IPS-18c (cell line): ENCODE measurements around the gene SEPTIN8.

Source experiments
- H3K4me3 ChIP-seq: 2 replicates; pipeline ENCODE4 v1.7.0; 2013; ENCODE audit warnings: low read depth, mild to moderate bottlenecking, low read length, moderate library complexity; ENCODE audit not compliant: insufficient read depth
- H3K9me3 ChIP-seq: one replicate; pipeline ENCODE4 v1.6.1; 2013; ENCODE audit warnings: mild to moderate bottlenecking, low read length, moderate library complexity; ENCODE audit not compliant: control insufficient read depth, insufficient read depth

The SEPTIN8 gene

GRCh38 chr5:132791026-132791425, 14.0 kb upstream of the SEPTIN8 start:
- Histone ChIP-seq H3K4me3 (no peak overlapping the region), H3K9me3 (peaks cover 4% of the 10 kb centered on the region)

DNA sequence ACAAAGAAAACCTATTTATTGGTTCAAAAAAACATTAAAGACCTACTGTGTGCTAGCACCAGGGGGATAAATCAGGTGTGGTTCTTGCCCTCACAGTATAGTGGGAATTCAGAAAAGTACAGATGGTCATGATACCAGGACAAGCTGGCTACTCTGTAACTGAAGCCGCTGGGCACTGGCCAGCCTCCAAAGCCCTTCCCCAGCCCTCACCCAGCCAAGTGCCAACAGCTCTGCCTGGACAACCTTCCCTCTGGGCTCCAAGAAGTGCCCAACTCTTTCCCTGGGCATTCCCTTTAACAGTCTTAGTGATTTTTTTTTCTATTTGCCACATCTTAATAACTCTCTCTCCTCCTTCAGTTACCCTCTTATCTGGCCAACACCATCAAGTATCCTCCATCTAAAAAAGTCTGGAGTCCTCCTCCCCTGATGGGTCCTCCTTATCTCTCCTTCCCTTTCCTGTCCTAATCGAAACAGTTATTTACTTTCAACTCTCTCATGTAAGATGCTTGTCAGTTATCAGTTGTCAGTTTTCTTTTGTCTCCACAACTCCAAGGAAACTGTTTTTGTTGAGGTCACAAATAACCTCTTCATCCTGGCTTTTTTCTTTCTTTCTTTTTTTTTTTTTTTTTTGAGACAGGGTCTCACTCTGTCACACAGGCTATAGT, 13.3 kb upstream of the SEPTIN8 start:
- no peak overlapping the region for H3K4me3 ChIP-seq
- peaks cover 4% of the 10 kb centered on the region for H3K9me3 ChIP-seq

GRCh38 chr5:132788990-132789886, 12.2 kb upstream of the SEPTIN8 start:
- Histone ChIP-seq H3K9me3 (peaks cover 4% of the 10 kb centered on the region), H3K4me3 (no peak overlapping the region)

DNA sequence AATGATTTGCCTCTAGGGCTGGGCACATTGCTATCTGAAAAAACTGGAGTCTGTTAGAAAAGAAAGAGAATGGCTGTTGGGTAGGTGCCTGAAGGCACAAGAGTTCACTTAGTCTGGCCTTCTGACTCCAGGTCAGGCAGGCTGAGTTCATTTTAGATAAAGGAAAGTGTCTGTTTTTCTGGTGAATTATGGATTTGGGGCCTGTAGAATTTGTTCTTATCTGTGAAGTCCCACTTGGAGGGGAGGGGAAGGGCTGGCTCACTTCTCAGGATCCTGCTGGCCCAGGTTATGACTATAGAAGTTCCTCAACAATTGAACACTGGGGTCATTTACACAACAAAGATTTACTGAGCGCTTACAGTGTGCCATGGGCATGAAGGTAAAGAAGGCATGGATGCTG, 11.5 kb upstream of the SEPTIN8 start:
- peaks cover 4% of the 10 kb centered on the region for H3K9me3 ChIP-seq

GRCh38 chr5:132787076-132787475, 10.0 kb upstream of the SEPTIN8 start:
- Histone ChIP-seq H3K4me3 (no peak overlapping the region), H3K9me3 (peaks cover 4% of the 10 kb centered on the region)

More for the DNA sequence above, 11.5 kb upstream of the SEPTIN8 start:
- H3K4me3 ChIP-seq: no peak overlapping the region

DNA sequence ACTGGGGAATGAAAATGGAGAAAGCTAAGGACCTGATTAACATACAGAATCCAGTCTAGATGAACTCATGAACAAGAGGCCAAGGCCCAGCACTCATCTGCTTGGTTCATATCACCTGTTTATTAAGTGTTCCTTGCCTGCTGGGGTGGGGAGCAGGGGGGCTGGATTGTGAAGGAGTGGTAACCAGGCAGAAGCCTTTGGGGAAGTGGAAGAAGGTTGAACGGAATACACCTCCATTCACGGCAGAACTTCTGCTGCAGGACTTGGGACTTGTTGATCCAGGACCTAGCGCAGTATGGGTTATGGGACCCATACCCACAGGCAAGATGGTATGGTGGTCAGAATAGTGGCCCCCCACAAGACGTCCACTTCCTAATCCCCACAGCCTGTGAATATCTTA, 8.8 kb upstream of the SEPTIN8 start:
- Histone ChIP-seq H3K4me3 (no peak overlapping the region), H3K9me3 (peaks cover 4% of the 10 kb centered on the region)

- Histone ChIP-seq H3K9me3 (peaks cover 4% of the 10 kb centered on the region), H3K4me3 (no peak overlapping the region)
Measured at GRCh38 chr5:132785365-132785764, 8.3 kb upstream of the SEPTIN8 start.

DNA sequence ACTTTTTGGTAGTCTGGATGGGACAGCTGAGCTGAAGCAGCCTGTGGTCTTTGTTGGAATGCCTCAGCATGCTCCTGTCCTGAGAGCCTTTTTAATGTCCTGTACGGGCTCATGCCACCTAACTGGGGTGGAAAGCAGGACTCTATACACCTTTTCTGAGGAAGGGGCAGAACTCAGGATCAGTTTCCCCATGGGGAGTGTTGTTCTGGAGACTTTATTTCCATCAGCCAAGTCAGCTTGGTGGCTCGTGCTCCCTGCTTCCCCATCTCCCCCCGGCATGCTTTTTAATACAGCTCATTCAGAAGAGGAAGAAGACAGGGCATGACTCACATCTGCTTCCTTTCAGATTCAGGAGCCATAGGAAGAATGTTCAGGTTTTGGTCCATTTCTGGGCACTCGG, 5.1 kb upstream of the SEPTIN8 start:
- H3K4me3 ChIP-seq: no peak overlapping the region
- H3K9me3 ChIP-seq: no peaks in the 10 kb centered on the region

- Histone ChIP-seq H3K9me3 (no peaks in the 10 kb centered on the region), H3K4me3 (no peak overlapping the region)
Measured at GRCh38 chr5:132781029-132781428, 4.0 kb upstream of the SEPTIN8 start.

- no peak overlapping the region for H3K4me3 ChIP-seq
- no peaks in the 10 kb centered on the region for H3K9me3 ChIP-seq
Measured at GRCh38 chr5:132780577-132780976, 3.5 kb upstream of the SEPTIN8 start.

DNA sequence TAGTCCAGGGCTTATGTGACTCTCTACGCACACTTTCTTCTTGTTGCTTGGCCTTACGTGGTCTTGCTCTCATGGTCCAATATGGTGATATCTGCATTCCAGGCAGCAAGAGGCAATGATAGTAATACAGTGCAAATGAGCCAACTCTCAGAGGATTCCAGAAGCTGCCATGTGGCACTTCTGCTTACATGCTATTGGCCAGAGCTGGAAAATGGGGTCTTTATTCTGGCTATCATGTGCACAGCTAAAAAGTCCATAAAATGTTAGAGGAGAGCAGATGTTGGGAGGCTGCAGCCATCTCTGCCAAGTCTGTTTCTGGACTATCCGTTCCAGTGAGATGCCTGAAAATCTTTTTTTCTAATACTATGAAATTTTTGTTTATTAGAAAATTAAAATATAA, 2.9 kb upstream of the SEPTIN8 start:
- Histone ChIP-seq H3K4me3 (no peak overlapping the region), H3K9me3 (no peaks in the 10 kb centered on the region)

GRCh38 chr5:132778856-132779255, 1.8 kb upstream of the SEPTIN8 start:
- Histone ChIP-seq H3K9me3 (no peaks in the 10 kb centered on the region), H3K4me3 (no peak overlapping the region)

GRCh38 chr5:132778129-132778528, 1.1 kb upstream of the SEPTIN8 start:
- Histone ChIP-seq H3K4me3 (no peak overlapping the region), H3K9me3 (no peaks in the 10 kb centered on the region)

DNA sequence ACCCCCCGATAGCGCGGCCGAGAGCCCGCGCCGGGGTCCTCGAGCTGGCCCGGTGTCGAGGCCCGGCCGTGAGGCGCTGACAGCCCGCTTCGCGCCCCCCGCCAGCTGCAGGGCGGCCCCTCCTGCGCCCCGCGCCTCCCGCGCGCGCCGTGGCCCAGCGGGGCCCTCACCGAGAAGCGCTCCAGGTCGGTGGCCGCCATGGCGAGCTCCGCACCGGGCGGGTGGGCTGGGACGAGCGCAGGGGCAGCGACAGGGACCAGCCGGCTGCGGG, 166 bp downstream of the SEPTIN8 start:
- no peaks in the 10 kb centered on the region for H3K9me3 ChIP-seq
- peak overlapping the region; percentile 74 for H3K4me3 ChIP-seq

GRCh38 chr5:132776131-132776937, 705 bp downstream of the SEPTIN8 start:
- H3K4me3 ChIP-seq: peak overlapping the region; percentile 74
- H3K9me3 ChIP-seq: no peaks in the 10 kb centered on the region

DNA sequence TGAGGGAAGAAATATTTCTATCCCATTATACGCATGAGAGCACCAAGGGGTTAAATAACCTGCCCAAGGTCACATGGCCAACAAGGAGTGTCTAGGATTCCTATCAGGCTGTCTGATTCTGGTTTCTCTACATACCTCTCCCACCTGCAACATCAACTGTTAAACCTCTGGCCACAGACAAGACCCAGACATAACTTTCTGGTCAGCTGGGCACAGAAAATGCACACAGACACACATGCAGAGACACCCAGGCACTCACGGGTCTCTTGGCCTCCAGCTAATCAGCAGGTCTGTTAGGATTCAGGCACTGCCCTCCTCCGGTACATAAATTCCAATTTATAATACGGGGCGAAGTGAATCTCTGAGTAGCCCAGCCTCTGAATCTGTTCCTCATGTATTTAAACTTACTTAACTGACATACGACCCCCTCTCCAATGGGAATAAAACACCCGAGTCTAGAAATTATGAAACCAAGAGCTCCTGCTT, 1.5 kb downstream of the SEPTIN8 start:
- H3K4me3 ChIP-seq: no peak overlapping the region
- H3K9me3 ChIP-seq: no peaks in the 10 kb centered on the region

DNA sequence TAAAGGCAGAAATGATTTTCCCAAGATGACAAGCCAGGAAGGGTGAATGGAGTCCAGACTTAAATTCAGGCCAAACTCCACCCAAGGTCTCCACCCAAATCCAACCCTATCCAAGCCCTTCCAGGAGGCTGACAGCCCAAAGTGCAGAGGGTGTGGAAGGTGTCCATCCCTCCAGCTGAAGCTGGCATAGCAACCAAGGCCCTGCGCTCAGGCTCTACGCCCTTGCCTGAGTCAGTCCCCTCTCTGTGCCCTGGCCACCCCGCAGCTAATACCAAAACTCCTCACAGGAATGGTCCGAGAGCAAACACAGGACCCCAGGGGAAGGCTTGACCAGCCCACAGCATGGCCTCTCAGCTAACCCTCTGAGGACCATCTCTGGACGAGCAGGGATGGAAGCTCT, 2.1 kb downstream of the SEPTIN8 start:
- Histone ChIP-seq H3K9me3 (no peaks in the 10 kb centered on the region), H3K4me3 (no peak overlapping the region)

DNA sequence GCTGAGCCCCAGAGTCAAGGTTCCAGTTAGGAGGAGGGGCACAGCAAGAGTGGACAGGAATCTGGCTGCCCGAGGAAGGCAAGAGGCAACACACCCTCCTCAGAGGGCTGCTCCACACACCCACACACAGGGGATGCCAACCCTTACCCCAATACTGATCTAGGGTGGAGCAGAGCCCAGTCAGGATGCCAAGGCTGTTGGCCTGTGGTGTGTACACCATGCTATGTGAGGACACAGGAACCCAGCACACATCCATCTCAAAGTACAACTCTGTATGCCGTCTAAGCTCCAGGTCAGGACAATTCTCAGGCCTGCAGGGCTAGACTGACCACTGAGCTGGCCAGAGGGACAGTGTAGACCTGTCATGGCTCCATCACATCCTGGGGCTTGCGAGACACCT, 2.6 kb downstream of the SEPTIN8 start:
- Histone ChIP-seq H3K4me3 (no peak overlapping the region), H3K9me3 (no peaks in the 10 kb centered on the region)
